ENCODE data around the gene TGM5.
"Not testable (repeated sequence)": the region's sequence is repeated elsewhere in the genome, so short reads cannot be mapped to it uniquely, and the experiment has no call there.

The TGM5 gene, protein sequence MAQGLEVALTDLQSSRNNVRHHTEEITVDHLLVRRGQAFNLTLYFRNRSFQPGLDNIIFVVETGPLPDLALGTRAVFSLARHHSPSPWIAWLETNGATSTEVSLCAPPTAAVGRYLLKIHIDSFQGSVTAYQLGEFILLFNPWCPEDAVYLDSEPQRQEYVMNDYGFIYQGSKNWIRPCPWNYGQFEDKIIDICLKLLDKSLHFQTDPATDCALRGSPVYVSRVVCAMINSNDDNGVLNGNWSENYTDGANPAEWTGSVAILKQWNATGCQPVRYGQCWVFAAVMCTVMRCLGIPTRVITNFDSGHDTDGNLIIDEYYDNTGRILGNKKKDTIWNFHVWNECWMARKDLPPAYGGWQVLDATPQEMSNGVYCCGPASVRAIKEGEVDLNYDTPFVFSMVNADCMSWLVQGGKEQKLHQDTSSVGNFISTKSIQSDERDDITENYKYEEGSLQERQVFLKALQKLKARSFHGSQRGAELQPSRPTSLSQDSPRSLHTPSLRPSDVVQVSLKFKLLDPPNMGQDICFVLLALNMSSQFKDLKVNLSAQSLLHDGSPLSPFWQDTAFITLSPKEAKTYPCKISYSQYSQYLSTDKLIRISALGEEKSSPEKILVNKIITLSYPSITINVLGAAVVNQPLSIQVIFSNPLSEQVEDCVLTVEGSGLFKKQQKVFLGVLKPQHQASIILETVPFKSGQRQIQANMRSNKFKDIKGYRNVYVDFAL

GRCh38 chr15:43266834-43267233 is at the start of gene TGM5:
Gene TGM5 (minus strand): TSS chr15:43266928. CDS start chr15:43266849, 79 bp downstream.
- no peak for DNase-seq

GRCh38 chr15:43314171-43314570 is 47.4 kb upstream of the TGM5 start:
- DNase-seq = no peak

DNA sequence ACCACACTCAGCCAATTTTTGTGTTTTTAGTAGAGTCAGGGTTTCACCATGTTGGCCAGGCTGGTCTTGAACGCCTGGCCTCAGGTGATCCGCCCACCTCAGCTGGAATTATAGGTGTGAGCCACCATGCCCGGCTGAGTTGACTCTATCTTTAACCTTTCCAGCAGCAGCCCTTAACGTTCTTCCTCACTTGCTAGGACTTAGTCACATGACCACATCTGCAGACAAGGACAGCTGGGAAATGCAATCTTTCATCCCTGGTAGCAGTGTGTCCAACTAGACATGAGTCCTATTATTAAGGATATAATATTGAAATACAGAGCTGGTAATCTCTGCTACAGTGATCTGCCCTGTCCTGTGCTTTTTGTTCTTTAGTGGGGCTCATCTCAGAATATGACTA is 45.6 kb upstream of the TGM5 start:
- DNase-seq = no peak

GRCh38 chr15:43302205-43302817 is 35.6 kb upstream of the TGM5 start, which contains the start of gene TGM7:
Gene TGM7 (minus strand): TSS chr15:43302255.
- DNase-seq = no peak

DNA sequence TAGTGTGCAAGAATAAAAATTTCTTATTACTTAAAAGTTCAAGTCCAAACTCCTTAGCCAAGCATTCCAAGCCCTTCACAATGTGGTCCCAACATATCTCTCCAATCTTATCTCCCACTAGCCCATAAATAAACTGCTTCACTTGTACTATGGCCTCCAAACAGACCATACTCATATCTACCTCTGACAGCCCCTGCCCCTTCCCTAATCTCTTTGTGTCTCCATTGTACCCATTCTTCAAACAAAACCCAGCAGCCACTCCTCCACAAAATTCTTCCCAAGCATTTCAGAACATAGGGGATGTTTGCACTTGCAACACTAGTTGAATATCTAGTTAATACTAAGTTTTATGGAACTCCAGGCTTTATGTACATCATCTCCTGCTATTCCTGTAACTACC is 33.2 kb upstream of the TGM5 start:
- DNase-seq = no peak

GRCh38 chr15:43299411-43299810 is 32.7 kb upstream of the TGM5 start:
- DNase-seq = no peak

GRCh38 chr15:43294091-43294706 is 27.5 kb upstream of the TGM5 start:
- no peak for DNase-seq

- DNase-seq = no peak
Measured at GRCh38 chr15:43293432-43293831, 26.7 kb upstream of the TGM5 start.

GRCh38 chr15:43292375-43293078 is 25.8 kb upstream of the TGM5 start:
- no peak for DNase-seq

DNA sequence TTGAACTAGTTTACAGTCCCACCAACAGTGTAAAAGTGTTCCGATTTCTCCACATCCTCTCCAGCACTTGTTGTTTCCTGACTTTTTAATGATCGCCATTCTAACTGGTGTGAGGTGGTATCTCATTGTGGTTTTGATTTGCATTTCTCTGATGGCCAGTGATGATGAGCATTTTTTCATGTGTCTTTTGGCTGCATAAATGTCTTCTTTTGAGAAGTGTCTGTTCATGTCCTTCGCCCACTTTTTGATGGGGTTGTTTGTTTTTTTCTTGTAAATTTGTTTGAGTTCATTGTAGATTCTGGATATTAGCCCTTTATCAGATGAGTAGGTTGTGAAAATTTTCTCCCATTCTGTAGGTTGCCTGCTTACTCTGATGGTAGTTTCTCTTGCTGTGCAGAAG is 22.9 kb upstream of the TGM5 start:
- DNase-seq = not testable (repeated sequence)

- DNase-seq = no peak
Measured at GRCh38 chr15:43287254-43287653, 20.5 kb upstream of the TGM5 start.

DNA sequence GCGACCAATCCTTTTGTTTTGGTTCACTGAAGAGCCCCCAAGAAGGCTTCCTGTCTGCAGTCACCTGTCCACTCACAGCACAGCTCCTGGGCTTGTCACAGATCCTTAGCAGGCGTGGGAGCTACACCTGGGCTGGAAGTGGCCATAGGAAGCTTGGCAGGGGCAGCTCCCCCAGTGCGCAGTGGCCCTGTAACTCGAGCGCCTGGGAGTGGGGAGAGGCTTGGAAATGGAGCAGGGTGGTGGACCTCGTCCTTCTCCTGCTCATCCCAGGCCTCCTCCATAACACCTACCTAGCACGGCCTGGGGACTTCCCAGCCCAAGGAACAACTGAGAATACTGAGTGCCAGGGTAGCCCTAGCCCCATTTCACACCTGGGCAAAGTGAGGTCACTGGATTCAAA is 19.3 kb upstream of the TGM5 start:
- DNase-seq = no peak

- peak in 1 of 2 donors; percentile 72 for DNase-seq
Measured at GRCh38 chr15:43285609-43286037, 18.9 kb upstream of the TGM5 start.

DNA sequence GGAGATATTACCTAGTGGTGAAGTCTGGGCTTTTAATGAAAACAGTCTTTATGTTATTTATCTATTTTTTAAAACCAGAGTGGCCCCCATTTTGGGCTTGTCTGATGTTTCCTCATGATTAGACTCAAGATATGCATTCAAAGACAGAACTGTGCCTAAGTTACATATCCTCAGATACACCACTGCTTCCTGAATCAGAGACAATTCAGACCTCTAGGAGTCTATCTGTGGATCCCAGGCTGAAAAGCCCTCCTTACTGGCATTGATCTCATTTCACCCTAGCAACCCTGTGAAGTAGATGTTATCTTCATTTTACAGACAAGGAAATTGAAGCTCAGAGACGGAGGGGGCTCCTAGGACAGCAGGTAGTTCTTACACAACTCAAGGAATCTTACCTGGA is 16.8 kb upstream of the TGM5 start:
- DNase-seq = no peak

DNA sequence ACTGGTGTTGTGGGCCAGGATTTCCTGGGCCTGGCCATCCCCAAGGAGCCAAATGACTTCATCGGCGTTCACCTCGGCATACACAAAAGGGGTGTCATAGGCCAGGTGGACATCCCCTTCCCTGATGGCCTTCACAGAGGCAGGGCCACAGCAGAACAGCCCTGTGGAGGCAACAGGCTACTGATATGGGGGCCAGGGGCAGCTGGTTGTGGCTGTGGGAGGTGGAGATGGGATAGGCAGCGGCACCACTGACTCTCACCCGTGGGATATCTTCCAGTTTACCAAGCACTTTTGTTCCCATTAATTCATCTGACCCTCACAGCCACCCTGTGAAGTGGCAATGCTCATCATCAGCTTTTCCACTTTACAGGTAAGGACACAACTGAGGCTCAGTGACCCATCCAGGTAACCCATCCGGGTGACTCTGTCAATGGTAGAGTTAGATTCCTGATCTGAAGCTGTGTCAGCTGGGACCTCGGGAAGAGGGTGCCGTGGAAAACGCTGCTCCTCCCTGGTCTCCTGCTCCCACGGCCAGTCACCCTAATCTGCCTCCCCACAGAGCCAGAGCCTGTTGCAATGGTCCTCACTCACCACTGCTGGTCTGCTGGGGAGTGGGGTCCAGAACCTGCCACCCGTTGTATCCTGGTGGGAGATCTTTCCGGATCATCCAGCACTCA is 15.3 kb upstream of the TGM5 start:
- no peak for DNase-seq

GRCh38 chr15:43280996-43281395 is 14.3 kb upstream of the TGM5 start:
- no peak for DNase-seq

GRCh38 chr15:43279496-43279895 is 12.8 kb upstream of the TGM5 start:
- no peak for DNase-seq

DNA sequence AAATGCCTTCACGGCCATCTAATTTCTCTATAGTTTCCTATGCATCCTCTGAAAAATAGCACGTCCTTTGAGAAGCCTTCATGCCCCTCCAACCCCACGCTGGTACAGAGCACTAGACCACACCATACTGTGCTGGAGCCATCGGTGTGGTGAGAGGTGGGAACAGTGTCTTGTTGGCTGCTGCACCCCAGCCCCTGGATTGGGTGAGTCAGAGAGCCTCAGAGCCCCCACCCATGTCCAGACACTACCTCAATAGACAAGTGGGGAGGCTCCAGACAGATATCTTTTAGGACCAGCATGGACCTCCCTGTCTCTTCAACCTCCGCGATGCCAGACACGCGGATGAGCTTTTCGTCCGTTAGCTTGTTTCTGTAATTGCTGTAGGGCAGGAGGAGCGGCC is 12.1 kb upstream of the TGM5 start:
- no peak for DNase-seq

DNA sequence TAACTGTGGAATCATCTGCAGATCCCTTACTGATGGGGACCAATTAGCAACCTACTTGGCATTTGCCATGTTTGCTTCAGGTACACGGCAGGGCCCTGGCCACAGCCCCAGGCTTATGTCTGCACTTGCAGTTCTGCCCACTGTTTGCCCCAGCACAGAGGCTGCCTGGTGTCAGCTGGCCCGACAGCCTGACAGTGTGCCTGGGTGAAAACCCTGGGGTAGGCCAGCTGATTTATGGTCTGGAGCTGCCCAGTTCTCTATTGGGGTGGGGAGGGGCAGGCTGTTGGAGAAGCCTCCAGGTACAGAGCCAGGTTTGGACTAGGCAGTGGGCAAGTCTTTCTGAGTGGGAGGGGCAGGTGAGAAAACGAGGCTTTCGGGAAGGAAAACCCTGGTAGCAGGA is 11.2 kb upstream of the TGM5 start:
- DNase-seq = no peak

DNA sequence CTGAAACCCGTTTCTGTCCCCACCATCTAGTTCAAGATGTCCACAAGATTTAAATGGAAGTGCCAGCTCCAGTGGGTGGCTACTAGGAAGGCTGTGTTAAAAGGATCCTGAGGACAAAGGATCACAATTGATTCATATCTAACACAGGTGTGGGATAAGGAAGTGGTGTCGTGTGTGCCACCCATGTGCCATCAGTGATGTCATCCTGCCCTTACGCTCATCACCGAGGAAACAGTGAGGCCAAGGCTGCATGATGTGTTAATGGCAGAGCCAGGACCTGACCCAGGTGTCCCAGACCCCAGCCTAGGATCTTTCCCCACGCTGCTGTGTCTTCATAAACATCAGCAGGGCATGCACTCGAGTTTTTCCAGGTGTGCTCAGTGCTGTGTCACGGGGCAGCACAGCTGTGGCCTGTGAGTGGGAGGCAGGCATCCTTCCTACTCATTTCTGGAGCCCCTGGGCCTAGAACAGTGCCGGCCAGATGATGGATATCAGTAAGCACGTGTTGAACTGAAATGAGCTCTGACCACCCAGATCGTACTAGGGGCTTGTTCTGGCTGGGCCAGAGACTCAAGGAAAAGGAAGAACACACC is 10.6 kb upstream of the TGM5 start:
- no peak for DNase-seq

GRCh38 chr15:43276563-43277200 is 10.0 kb upstream of the TGM5 start:
- no peak for DNase-seq

All from bone marrow (tissue), 2 donors.